GM12891 (cell line): ENCODE data around the gene PALS2.

Source experiments
- POLR2A ChIP-seq: IDR thresholded peaks from 2 replicates; pipeline ENCODE4 v1.6.1; 2011; ENCODE audit warnings: low read depth, low read length, control low read depth
- TAF1 ChIP-seq: IDR thresholded peaks from 2 replicates; pipeline ENCODE4 v1.6.1; 2011; ENCODE audit warnings: low read depth, low read length, control low read depth

- TF ChIP-seq POLR2A (no peak), TAF1 (no peak)
These were observed 8.9 kb downstream of the PALS2 start for GRCh38 chr7:24582166-24582565.
